Esophagus squamous epithelium (tissue), 4 donors: ENCODE data around the gene INTS1.

ENCODE experiments used
- CTCF ChIP-seq, 6 experiments: fragments of 450-650 bp in 4 of 6; fragments of 200-600 bp in 2 of 6; sonication (generic) in 2 of 6; IDR thresholded peaks; one replicate each; pipeline ENCODE4 v1.5.1; 2016 to 2019; ENCODE audit warnings: antibody characterized with exemption in 6 of 6, mild to moderate bottlenecking in 4 of 6, moderate library complexity in 4 of 6
- POLR2A ChIP-seq, 4 donors: fragments of 450-650 bp; IDR thresholded peaks; one replicate each; pipeline ENCODE4 v1.6.1; 2017; ENCODE audit warnings: antibody characterized with exemption in 4 of 4, mild to moderate bottlenecking in 4 of 4, moderate library complexity in 3 of 4

DNA sequence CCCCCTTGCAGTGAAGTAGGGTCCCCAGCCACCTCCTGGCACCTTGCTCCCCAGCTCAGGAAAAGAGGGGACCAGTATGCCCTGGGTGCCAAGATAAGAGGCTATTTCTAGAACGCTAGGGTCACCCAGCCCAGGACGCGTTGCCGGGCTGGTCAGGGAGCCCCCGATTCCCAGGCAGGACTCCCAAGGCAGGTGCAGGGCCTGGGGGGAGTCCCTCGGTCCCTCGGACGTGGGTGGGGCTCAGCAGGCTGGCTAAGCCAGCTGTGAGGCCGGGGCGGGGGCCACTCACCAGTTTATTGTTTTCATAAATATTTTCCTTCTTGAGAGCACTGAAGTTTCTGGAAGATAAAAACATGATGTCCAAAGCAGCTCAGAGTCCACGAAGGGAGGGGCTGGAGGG lies 54.2 kb downstream of the INTS1 start:
- TF ChIP-seq POLR2A (IDR thresholded peaks at IDR 0.05), result no peak
- TF ChIP-seq CTCF (IDR thresholded peaks at IDR 0.05), result no peak
